PC-9 (cell line): ENCODE data around the gene CRAT. TPM values are rescaled to one million over a fixed set of nuclear protein-coding genes. Genes with fewer than 3 reads are reported as not detected.
A peak's percentile ranks its signal among the peaks of the same experiment; 100 is the strongest.

Experiments
- BruUV-seq: library from RNA; stranded (reverse); fragments of 400-500 nt; replicated peaks from 2 replicates; lab custom pipeline; 2021; lab: Mats Ljungman, UMichigan
- CTCF ChIA-PET: fragments of 300-600 bp; sonication (Branson Sonifier 250); formaldehyde crosslinking; loops from one replicate; lab custom pipeline; 2022; ENCODE audit warnings: antibody characterized with exemption; lab: Charles Lee
- POLR2A ChIA-PET: fragments of 300-600 bp; sonication (Branson Sonifier 250); formaldehyde crosslinking; loops from one replicate; lab custom pipeline; 2022; ENCODE audit warnings: antibody characterized with exemption; ENCODE audit not compliant: unreplicated experiment; lab: Charles Lee
- DNase-seq, 2 experiments: peaks; one replicate each; pipeline versions ENCODE4 v3.0.0 to v3.0.0-alpha.2; 2015 to 2022; ENCODE audit warnings: mixed read lengths in 1 of 2
- H2AFZ ChIP-seq: fragments of 200-600 bp; sonication (generic); 2 replicates; pipeline ENCODE4 v1.8.1; 2017; ENCODE audit warnings: antibody characterized with exemption
- H3F3A ChIP-seq: fragments of 200-600 bp; sonication (generic); 2 replicates; pipeline ENCODE4 v1.8.1; 2017; ENCODE audit warnings: antibody characterized with exemption, mild to moderate bottlenecking, low read depth; ENCODE audit not compliant: insufficient read depth
- H3K27ac ChIP-seq: fragments of 200-600 bp; sonication (generic); 2 replicates; pipeline ENCODE4 v1.6.1; 2016; ENCODE audit warnings: mixed run types
- H3K27me3 ChIP-seq: fragments of 200-600 bp; sonication (generic); 2 replicates; pipeline ENCODE4 v1.6.1; 2016; ENCODE audit warnings: low read depth, mixed run types; ENCODE audit not compliant: insufficient read depth
- H3K36me3 ChIP-seq: fragments of 200-600 bp; sonication (generic); 2 replicates; pipeline ENCODE4 v1.6.1; 2016; ENCODE audit warnings: low read depth, mixed run types
- H3K4me1 ChIP-seq: fragments of 200-600 bp; sonication (generic); replicated peaks from 2 replicates; pipeline ENCODE4 v1.6.1; 2016; ENCODE audit warnings: mixed run types; ENCODE audit not compliant: insufficient read depth
- H3K4me2 ChIP-seq: fragments of 200-600 bp; sonication (generic); 2 replicates; pipeline ENCODE4 v1.6.1; 2017; ENCODE audit warnings: mixed run types
- H3K4me3 ChIP-seq: fragments of 200-600 bp; sonication (generic); 2 replicates; pipeline ENCODE4 v1.6.1; 2016; ENCODE audit warnings: mixed run types
- H3K79me2 ChIP-seq: fragments of 200-600 bp; sonication (generic); 2 replicates; pipeline ENCODE4 v1.6.1; 2017; ENCODE audit warnings: low read depth, mixed run types
- H3K9me2 ChIP-seq: fragments of 200-600 bp; sonication (generic); 2 replicates; pipeline ENCODE4 v1.8.1; 2017; ENCODE audit warnings: mild to moderate bottlenecking; ENCODE audit not compliant: insufficient read depth
- H3K9me3 ChIP-seq: fragments of 200-600 bp; sonication (generic); 2 replicates; pipeline ENCODE4 v1.8.1; 2016; ENCODE audit warnings: low read depth; ENCODE audit not compliant: insufficient read depth
- H4K20me1 ChIP-seq: fragments of 200-600 bp; sonication (generic); 2 replicates; pipeline ENCODE4 v1.8.1; 2017; ENCODE audit not compliant: insufficient read depth
- CTCF ChIP-seq: fragments of 200-600 bp; sonication (generic); conservative IDR thresholded peaks from 2 replicates; pipeline ENCODE4 v1.6.1; 2017; ENCODE audit warnings: mixed run types, antibody characterized with exemption, mild to moderate bottlenecking, moderate library complexity
- EZH2 ChIP-seq: fragments of 200-600 bp; sonication (generic); IDR thresholded peaks from 2 replicates; pipeline ENCODE4 v1.8.0; 2017; ENCODE audit warnings: antibody characterized with exemption, low read depth
- intact Hi-C: fragments of 100-400 bp; cut with micrococcal nuclease; formaldehyde crosslinking; loops from one replicate; pipeline ENCODE4 v1.10.0; 2022; ENCODE audit not compliant: unreplicated experiment
- total RNA-seq: library from RNA; stranded (reverse); gene quantifications from 2 replicates; pipeline ENCODE4 v1.2.3, GENCODE V29; 2021

The CRAT gene
- total RNA-seq, 1 experiment from 2014 or later: 40.3 TPM

GRCh38 chr9:129102791-129103594 lies 7.6 kb downstream of the CRAT start:
- intact Hi-C loops: loop anchor here (5.0 kb wide), 1 partner anchor 96 kb away; no protein-coding TSS in a partner anchor
- H3K36me3 ChIP-seq: no peaks in the 10 kb centered on the region
- no peak overlapping the region for H3K4me3 ChIP-seq
- no peaks in the 10 kb centered on the region for H3K79me2 ChIP-seq
- peaks cover 13% of the 10 kb centered on the region; the same call in 1 of the 2 replicates for H3F3A ChIP-seq
- ChIA-PET CTCF (interaction anchor here (0.6 kb wide), 1 partner anchor 364 kb away, joined by 15 read pairs; no protein-coding TSS in a partner anchor), POLR2A (interaction anchor here (0.6 kb wide), 1 partner anchor 559 kb away, joined by 5 read pairs; no protein-coding TSS in a partner anchor)
- TF ChIP-seq CTCF: peak; percentile 65
- no peak for TF ChIP-seq EZH2
- no peak overlapping the region for H3K27ac ChIP-seq
- no peaks in the 10 kb centered on the region for H3K9me2 ChIP-seq
- DNase-seq: peak; percentile 60 to 77
- no peaks in the 10 kb centered on the region for H4K20me1 ChIP-seq
- H3K9me3 ChIP-seq: no peaks in the 10 kb centered on the region
- H3K4me1 ChIP-seq: peaks cover 21% of the 10 kb centered on the region
- H3K27me3 ChIP-seq: no peaks in the 10 kb centered on the region
- peak overlapping the region; percentile 73 for H3K4me2 ChIP-seq
- BruUV-seq: no TSS peak
- H2AFZ ChIP-seq: no peak overlapping the region

- CTCF ChIA-PET: no interaction called here
- H2AFZ ChIP-seq: no peak overlapping the region
- no peaks in the 10 kb centered on the region for H3K79me2 ChIP-seq
- no peak overlapping the region for H3K27ac ChIP-seq
- DNase-seq: peak in 1 of 2 experiments; percentile 0
- no peak overlapping the region for H3K4me3 ChIP-seq
- no peaks in the 10 kb centered on the region for H4K20me1 ChIP-seq
- H3K27me3 ChIP-seq: no peaks in the 10 kb centered on the region
- TF ChIP-seq EZH2: no peak
- no peak for TF ChIP-seq CTCF
- peaks cover 21% of the 10 kb centered on the region for H3K4me1 ChIP-seq
- POLR2A ChIA-PET: no interaction called here
- no peak overlapping the region for H3K4me2 ChIP-seq
- intact Hi-C loops: loop anchor here (5.0 kb wide), 1 partner anchor 95 kb away; no protein-coding TSS in a partner anchor
- BruUV-seq: no TSS peak
- peaks cover 4% of the 10 kb centered on the region; the same call in 1 of the 2 replicates for H3F3A ChIP-seq
- no peaks in the 10 kb centered on the region for H3K36me3 ChIP-seq
- no peaks in the 10 kb centered on the region for H3K9me2 ChIP-seq
- no peaks in the 10 kb centered on the region for H3K9me3 ChIP-seq
Observed at GRCh38 chr9:129102095-129102525, 8.5 kb downstream of the CRAT start.

GRCh38 chr9:129101279-129101678 lies 9.3 kb downstream of the CRAT start:
- Histone ChIP-seq H2AFZ (no peak overlapping the region), H3K9me3 (no peaks in the 10 kb centered on the region), H3K27ac (no peak overlapping the region), H3K27me3 (no peaks in the 10 kb centered on the region), H3K36me3 (no peaks in the 10 kb centered on the region), H3K9me2 (no peaks in the 10 kb centered on the region), H3K4me2 (no peak overlapping the region), H3K4me3 (no peak overlapping the region), H3K79me2 (no peaks in the 10 kb centered on the region), H3K4me1 (peaks cover 16% of the 10 kb centered on the region), H3F3A (no peaks in the 10 kb centered on the region), H4K20me1 (no peaks in the 10 kb centered on the region)
- intact Hi-C loops: loop anchor here (5.0 kb wide), 1 partner anchor 94 kb away; no protein-coding TSS in a partner anchor
- POLR2A ChIA-PET: no interaction called here
- BruUV-seq: no TSS peak
- CTCF ChIA-PET: interaction anchor here (0.7 kb wide), 1 partner anchor 17 kb away, joined by 3 read pairs; no protein-coding TSS in a partner anchor
- TF ChIP-seq CTCF (no peak), EZH2 (no peak)
- peak in 1 of 2 experiments; percentile 4 for DNase-seq
